ENCODE measurements around the gene POLDIP3.
"Not testable (repeated sequence)": the region's sequence is repeated elsewhere in the genome, so short reads cannot be mapped to it uniquely, and the experiment has no call there.

The POLDIP3 gene

GRCh38 chr22:42619261-42620063 is 4.8 kb upstream of the POLDIP3 start:
- no peak for DNase-seq (ENCODE audit: low read depth)

- no peak for DNase-seq (ENCODE audit: low read depth)
Observed at GRCh38 chr22:42617155-42617983, 2.7 kb upstream of the POLDIP3 start.

DNA sequence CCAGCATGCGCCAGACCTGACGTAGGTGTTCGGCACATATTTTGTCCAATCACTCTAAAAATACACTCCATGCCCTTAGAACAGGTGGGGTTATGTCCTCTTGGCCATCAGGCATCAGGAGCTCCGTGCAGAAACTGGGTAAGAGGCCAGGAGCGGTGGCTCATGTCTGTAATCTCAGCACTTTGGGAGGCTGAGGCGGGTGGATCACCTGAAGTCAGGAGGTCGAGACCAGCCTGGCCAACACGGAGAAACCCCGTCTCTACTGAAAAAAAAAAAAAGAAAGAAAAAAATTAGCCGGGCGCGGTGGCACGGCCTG is 1.1 kb upstream of the POLDIP3 start:
- DNase-seq (ENCODE audit: low read depth): not testable (repeated sequence)

GRCh38 chr22:42615092-42615859 is 593 bp upstream of the POLDIP3 start:
- peak; percentile 99 for DNase-seq (ENCODE audit: low read depth)

DNA sequence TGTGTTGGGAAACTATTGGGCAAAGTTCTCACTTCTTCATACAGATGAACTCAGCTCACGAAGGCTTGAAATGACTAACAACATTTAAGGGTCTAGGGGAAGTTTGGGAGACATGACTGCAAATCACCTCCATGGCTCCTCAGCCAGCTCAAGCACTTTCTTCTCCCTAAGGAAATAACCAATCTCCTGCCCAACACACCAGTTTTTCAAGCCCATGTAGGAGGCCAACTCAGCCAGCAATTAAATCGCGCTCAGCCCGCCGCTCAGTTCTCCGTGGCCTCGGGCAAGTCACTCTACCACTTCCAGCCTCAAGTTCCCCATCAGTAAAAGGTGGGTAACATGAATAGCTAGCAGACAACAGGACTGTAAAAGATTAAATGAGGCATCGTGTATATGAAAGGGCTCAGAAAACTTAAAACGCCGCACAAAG is 796 bp downstream of the POLDIP3 start:
- DNase-seq (ENCODE audit: low read depth): no peak

GRCh38 chr22:42612336-42612735 is 2.3 kb downstream of the POLDIP3 start:
- no peak for DNase-seq (ENCODE audit: low read depth)

- no peak for DNase-seq (ENCODE audit: low read depth)
Observed at GRCh38 chr22:42611051-42611450, 3.6 kb downstream of the POLDIP3 start.

GRCh38 chr22:42610186-42610585 is 4.5 kb downstream of the POLDIP3 start:
- no peak for DNase-seq (ENCODE audit: low read depth)

- DNase-seq (ENCODE audit: low read depth): no peak
Observed at GRCh38 chr22:42608823-42609361, 5.8 kb downstream of the POLDIP3 start.

GRCh38 chr22:42608136-42608822 is 6.4 kb downstream of the POLDIP3 start:
- DNase-seq (ENCODE audit: low read depth): no peak

- not testable (repeated sequence) for DNase-seq (ENCODE audit: low read depth)
Observed at GRCh38 chr22:42607641-42608040, 7.0 kb downstream of the POLDIP3 start.

DNA sequence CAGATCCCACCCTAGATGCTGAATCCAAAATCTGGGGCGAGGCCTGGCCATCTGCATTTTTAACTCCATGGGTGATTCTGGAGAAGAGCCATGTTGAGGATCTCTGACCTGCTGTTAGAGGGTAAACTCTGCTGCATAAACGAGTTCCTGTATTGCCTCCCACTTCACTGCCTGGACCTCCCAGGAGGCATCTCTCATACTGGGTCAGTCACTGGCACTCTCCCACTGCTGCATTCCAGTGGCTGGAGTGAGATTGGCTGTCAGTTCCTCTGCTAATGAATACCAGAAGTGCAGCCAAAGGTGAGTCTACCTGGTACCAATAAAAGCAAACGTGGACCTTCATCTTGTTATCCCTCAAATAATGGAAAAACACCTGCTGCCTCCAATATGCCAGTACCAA is 10.3 kb downstream of the POLDIP3 start:
- no peak for DNase-seq (ENCODE audit: low read depth)

DNA sequence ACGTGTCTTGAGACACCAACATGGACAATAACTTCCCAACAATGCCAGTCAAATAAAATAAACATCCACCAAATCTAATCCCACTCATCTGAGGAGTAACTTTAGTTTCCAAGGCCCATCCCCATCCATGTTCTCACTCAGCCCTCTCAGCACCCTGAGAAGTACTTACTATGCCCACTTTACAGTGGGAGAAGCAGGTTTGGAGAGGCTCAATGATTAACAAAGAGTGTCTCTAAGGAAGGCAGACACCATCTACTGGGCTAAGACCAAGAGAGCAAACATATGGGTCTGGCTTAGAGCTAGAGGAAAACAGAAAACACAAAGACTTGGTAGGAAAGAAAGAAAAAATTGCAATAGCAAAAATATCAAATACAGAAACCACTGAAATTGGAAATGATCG is 11.3 kb downstream of the POLDIP3 start:
- no peak for DNase-seq (ENCODE audit: low read depth)

GRCh38 chr22:42602470-42602869 is 12.2 kb downstream of the POLDIP3 start:
- no peak for DNase-seq (ENCODE audit: low read depth)

- no peak for DNase-seq (ENCODE audit: low read depth)
Observed at GRCh38 chr22:42601879-42602465, 12.7 kb downstream of the POLDIP3 start.

DNA sequence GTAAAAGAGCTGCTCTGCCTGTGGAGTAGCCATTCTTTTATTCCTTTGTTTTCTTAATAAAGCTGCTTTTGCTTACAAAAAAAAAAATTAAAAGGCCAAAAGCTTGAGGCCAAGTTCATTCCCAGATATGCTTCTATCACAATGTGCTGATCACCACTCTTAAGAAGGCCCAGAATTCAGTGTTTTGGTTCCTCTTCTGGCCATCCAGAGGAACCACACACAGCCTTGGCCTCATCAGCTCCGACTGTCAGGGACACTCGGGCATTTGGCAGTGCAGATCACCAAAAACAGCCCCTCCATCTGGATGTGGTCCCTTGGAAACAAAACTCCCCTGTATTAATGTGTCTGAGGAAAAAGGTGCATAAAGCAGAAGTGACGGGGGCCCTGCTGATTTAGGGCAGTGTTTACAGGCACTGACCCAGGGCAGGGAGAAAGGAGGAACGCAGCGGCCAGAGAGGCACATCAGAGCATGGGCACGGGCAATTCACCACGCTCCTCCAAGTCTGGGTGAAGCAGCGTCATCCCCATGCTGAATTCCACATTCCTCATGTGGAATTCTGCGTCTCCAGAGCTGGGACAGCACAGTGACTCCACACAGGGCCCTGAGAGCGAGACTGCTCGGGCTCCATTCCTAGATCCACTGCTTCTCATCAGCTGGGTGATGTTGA is 17.7 kb downstream of the POLDIP3 start:
- DNase-seq (ENCODE audit: low read depth): no peak

DNA sequence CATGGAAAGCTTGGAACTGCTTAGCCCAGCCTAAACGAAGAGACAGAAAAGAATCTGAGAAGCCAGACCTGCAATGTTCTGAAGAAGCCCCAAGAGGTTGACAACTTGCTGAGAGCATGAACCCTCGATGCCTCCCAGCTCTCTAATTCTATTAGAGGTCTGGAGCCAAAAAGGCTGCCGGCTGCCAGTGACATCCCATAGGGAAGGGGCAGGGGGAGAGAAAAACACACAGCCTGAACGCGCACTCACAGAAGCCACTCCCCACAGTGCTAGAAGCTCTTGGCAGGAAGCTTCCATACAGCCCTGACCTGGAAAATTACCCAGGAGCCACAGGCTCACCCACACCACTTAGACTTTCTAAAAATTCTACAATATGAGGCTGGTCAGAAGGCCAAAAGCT is 18.3 kb downstream of the POLDIP3 start:
- no peak for DNase-seq (ENCODE audit: low read depth)

DNA sequence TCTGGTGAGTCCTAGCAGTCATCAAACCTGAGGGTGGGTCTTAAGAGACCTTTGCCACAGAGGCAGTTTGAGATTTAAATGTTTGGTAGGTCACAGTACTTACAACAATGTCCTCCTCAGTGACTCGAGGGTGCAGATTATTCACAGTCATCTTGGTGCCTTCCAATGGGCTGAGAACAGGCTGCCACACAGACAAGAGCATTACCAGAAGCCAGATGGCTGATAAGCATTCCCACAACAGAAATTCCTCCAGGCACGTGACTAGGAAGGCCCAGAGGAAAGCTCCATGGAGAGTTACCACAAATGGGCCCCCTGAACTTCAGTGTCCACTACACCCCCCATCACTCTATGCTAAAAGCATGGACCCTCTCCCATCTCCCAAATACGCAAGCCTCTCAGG is 19.2 kb downstream of the POLDIP3 start:
- DNase-seq (ENCODE audit: low read depth): no peak

DNA sequence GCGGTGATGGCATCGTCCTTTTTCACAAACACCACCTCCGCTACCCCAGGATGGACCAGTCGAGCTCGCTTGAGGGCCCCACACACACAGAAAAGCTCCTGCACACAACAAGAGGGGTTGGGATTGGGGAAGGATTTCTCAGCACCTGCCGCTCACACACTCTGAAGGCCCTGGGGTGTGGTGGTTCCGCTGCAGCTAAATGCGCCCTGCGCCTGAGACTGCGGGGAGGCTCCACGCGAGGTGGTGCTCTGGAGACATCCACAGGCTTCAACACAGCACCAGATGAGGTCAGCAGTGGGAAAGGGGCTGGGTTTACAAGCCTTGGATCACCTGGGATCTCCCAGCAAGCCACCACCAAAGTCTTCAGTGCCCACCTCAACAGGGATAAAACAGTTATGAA is 22.7 kb downstream of the POLDIP3 start:
- DNase-seq (ENCODE audit: low read depth): no peak

GRCh38 chr22:42587588-42588175 is 27.0 kb downstream of the POLDIP3 start:
- no peak for DNase-seq (ENCODE audit: low read depth)
